Amygdala (tissue), 56 donors: ENCODE results near the gene DYRK1A.
A peak's percentile ranks its signal among the peaks of the same experiment; 100 is the strongest.

Experiments
- DNase-seq, 56 donors: peaks; one replicate each; lab custom pipeline; 2025; lab: John Stamatoyannopoulos, UW

The DYRK1A gene

DNA sequence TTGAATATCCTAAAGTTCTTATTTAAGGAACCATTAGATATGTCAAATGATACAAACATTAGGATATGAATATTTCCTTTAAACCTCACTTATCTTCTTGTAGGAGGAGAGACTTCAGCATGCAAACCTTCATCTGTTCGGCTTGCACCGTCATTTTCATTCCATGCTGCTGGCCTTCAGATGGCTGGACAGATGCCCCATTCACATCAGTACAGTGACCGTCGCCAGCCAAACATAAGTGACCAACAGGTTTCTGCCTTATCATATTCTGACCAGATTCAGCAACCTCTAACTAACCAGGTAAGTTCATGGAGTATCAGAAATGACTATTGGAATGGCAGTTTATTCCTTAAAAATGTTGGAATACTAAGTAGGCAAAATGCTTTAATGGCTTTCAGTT, 106.0 kb downstream of the DYRK1A start:
- no peak for DNase-seq

DNA sequence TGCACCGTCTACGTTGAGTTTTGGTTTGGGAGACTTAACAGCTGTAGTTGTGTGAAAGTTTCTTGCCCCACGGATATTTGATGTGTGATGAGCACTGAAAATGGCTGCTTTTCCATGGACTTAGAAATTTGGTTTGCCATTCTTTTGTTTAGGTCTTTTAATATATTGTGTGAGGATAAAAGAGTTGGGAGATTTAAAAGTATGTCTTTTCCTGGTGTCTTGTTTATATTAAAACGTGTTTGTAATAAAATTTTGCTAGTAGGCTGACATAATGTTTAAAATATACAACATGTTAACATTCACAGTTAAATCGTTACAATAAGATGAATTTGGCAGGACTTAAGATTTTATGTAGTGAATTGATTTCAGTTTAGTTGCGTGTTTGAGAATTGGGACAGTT, 106.9 kb downstream of the DYRK1A start:
- DNase-seq = no peak

DNA sequence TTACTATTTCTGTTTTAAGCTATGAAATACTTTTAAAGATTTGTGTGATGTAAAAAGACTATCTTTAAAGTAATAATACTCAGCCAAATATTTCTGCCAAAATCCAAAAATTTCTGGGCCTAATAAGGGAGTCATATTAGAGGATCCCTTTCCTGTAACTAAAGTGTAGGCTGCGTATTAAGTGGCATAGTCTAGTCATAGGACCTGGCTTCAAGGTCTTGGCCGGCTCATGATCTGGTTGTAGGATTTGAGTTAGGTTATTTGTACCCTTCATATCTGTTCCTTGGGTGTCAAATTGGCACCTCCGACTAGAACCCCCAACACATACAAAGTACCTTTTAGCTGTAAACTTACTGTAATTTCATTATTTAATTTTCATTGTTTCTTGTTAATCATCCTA, 107.8 kb downstream of the DYRK1A start:
- DNase-seq = no peak

DNA sequence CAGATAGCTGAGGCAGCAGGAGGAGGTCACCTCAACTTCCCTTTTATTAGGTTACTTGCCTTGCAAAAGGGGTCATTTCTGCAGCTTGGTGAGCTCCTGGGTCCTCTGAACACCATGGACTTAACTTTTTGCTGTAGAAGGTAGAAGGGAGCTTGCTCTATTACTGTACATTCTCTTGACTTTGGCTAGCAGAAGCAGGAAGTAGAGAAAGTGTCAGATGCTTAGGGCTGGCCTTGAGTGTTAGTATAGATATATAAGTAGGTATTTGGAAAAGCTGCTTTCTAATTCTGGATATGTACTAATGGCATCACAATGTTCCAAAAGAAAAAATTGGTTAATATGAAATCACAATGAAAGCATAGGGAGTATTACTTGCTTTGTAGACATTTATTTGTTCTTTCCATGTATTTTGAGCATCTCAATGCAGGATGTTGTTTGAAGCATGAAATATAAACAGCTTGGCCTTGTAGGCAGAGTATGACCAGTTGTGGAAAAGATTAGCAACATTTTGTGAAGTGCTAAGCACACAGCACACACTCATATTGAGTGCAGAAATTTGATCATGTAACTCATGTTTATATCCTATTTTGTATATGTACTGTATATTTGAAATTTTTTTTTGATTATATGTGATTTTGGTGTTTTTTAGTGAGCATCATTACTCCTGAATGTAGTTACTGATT, 108.8 kb downstream of the DYRK1A start:
- DNase-seq = no peak

DNA sequence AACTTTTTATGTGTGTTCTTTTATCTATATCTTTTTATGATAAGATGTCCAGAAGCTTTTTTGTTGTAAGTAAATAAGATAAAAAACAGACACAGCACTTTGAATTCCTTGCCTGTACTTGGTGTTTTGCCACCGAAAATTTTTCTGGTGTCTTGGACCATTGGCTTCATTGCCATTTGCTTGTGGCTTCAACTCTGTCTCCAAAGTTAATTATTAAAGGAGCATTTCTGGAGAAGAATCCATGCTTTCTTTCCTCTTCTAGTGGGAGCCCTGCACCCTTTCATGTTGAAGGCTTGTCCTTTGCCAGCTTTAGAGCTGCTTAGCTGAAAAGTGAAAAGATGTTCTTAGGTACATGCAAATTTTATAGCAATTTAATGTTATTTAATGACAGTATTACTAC, 112.2 kb downstream of the DYRK1A start:
- no peak for DNase-seq

DNA sequence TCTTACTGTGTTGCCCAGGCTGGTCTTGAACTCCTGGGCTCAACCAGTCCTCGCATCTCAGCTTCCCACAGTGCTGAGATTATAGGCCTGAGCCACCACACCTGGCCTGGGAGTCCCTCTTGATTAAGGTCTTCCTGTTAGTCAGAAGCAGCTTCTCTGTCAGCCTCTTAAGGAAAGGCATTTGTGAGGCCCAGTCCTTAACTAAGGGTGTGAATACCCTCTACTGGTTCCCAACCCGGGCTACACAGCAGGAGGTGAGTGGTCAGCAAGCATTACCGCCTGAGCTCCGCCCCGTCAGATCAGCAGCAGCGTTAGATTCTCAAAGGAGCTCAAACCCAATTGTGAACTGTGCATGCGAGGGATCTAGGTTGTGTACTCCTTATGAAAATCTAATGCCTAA, 117.2 kb downstream of the DYRK1A start:
- DNase-seq = no peak

DNA sequence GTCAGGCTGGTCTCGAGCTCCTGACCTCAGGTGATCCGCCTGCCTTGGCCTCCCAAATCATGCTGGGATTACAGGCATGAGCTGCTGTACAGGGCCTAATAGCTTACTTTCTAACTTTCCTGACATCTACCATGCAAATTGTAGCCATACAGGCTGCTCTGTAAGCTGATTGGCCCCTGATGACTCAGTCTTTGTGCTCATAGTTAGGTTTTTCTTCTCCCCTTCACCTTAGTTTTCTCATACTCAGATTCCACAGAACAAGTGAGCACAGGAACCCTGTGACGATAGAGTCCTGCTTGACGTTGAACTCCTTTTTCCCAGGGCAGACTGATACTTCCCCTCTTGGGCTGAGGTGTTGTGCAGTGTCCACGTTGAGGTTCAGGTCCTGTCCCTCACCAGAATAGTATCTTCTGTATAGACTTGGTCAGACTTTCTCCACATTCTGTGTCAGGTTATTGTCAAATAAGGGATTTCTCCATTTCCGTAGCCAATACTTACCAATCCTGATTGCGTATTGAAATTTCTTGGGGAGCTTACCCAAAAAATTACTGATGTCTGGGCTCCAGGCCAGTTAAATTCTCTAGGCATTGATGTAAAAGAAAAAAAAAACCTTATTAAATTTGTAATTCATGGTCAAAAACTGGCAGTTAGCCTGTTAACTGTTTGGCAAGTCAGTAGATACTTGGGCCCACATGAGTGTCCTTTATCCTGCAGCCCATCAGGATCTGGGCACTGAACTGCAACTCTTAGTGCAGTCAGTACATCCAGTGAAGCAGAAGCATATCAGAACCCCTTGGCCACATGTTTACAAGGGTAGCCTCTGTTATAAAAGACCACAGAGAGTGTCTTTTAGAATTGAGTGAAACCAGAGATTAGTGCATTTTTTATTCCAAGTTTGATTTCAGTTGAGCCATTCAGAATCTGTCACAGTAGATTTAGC, 118.2 kb downstream of the DYRK1A start:
- peak in 1 of 56 donors; percentile 9 for DNase-seq

DNA sequence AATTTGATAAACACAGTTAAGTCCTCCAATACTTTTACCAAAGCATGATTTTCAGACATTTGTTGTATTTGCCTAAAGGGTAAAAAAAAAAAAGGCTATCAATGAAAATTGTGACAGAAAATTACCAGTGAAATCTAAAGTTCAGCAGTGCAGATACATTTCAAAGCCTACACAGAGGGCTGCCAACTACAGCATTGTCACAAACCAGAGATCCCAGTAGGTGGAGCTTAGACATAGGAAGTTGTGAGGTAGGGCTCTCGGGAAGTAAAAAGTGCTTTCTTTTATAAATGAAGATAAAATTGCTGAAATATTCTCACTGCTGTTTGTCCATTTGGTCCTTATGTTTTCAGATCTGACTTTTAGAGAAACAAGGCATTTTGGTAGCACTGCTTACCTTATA, 123.0 kb downstream of the DYRK1A start:
- DNase-seq = no peak

DNA sequence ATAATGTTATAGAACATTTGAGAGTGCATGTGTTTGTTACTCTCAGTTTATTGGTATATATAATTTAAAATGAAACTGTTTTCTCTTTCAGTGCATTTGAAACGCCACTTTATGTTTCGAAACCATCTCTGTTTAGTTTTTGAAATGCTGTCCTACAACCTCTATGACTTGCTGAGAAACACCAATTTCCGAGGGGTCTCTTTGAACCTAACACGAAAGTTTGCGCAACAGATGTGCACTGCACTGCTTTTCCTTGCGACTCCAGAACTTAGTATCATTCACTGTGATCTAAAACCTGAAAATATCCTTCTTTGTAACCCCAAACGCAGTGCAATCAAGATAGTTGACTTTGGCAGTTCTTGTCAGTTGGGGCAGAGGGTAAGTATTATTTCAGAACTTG, 123.5 kb downstream of the DYRK1A start:
- no peak for DNase-seq

DNA sequence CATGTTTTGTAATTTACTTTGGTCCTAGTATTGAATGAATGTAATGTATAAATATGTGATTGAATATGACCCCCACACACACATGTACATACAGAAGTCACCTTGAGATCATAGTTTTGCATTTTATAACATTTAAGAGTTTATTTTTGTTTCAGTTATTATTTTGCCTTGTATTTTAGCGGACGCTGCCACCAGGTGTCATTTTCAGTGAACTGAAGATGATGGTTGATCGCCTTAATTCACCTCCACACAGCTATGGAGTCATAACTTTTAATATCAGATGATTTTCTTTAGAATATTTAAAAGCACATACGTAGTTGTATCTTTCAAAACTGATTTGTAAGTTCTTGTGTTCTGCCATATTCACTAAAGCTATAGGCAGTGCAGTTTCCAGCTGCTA, 130.4 kb downstream of the DYRK1A start:
- DNase-seq = no peak

DNA sequence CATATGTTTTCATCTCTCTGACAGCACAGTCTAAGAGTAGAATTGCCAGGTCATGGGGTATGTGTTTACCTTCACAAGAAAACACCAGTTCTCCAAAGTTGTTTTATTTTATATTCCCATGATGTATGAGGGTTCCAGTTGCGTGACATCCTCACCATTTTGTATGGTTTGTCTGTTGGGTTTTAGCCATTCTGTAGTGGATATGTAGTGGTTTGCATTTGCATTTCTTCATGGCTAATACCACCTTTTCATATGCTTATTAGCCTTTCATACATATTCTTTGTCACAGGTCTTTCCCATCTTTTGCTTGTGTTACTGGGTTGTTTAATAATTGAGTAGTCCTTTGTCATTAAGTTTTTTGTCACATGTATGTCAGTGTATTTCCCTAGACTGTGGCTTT, 132.1 kb downstream of the DYRK1A start:
- DNase-seq = no peak

DNA sequence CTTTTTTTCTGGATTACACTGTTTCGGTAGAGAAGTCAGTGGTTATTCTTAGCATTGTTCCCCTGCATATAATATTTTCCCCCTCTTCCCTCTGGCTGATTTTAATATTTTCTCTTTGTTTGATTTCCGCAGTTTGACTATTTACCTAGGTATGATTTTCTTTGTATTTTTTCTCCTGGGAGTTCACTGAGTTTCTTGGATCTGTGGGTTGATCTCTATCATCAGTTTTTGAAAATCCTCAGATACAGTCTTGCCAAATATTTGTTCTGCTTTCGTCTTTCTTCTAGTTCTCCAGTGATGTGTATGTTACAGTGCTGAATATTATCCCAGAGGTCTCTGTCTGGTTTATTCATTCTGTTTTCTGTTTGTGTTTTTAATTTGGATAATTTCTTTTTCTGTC, 136.4 kb downstream of the DYRK1A start:
- DNase-seq = no peak

DNA sequence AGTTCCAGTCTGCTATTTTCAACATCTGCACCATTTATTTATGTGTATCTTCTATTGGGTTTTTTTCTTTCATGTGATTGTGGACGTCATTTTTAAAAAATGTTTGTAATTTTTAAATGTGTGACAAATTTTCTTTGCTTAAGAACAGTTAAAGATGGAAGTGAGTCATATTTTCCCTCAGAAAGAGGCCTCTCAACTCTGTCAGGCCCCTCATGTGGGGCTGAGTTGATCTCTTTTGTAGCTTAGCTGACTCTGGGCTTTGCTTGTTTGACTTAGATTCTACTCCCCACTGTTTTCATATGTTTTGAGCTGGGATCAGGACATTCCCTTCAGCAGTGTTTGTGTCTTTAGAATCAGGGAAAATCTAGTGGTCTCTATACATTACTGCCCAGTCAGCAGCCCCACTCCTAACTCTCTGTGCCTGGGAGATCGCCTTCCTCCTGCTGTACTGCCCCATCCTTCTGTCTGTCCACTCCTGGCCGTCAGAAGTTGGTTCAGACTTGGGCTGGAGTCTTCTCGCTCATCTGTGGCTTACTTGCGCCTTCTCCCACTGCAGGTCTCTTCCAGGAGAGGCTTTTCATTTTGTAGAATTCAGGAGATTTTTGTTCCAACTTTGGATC, 137.4 kb downstream of the DYRK1A start:
- no peak for DNase-seq

DNA sequence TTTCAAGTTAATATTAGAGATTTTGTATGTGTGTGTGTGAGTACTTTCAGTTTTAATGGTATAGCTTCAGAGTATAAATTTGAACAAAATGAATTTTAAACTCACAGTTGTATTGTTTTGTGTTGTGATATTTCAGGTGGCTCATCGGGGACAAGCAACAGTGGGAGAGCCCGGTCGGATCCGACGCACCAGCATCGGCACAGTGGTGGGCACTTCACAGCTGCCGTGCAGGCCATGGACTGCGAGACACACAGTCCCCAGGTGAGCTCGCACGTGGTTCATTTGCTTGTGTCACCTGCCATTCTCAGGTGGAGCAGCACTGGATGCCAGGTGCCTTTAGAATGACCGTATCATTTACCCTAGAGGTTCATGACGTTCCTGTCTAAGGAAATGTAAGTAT, 139.4 kb downstream of the DYRK1A start:
- DNase-seq = no peak

DNA sequence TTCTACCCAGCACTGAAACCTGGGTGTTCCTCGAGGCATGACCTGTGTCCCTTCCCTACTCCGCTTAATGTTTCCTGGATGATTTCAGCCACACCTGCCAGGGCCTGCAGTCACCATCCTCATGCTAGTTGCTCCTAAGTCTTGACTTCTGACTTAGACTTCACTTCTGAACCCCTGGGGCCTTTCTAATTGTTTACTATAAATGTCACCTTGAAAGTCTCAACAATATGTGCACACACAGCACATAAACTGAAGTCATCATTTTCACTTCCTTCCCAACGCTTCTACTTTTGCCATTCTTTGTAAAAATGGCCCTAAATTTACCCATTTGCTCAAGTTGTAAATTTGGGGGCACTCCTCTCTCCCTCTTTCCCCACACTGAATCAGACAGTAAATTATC, 141.1 kb downstream of the DYRK1A start:
- no peak for DNase-seq

DNA sequence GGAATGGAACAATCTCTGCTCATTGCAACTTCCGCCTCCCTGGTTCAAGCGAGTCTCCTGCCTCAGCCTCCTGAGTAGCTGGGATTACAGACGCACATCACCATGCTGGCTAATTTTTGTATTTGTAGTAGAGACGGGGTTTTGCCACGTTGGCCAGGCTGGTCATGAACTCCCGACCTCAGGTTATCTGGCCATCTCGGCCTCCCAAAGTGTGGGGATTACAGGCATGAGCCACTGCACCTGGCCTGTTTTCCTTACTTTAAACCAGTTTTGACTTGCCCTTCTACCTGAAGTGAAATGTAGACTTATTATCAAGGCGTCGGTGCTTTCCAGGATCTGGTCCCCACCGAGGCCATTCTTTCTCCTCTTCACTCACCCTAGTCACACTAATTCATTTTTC, 141.8 kb downstream of the DYRK1A start:
- DNase-seq = no peak

DNA sequence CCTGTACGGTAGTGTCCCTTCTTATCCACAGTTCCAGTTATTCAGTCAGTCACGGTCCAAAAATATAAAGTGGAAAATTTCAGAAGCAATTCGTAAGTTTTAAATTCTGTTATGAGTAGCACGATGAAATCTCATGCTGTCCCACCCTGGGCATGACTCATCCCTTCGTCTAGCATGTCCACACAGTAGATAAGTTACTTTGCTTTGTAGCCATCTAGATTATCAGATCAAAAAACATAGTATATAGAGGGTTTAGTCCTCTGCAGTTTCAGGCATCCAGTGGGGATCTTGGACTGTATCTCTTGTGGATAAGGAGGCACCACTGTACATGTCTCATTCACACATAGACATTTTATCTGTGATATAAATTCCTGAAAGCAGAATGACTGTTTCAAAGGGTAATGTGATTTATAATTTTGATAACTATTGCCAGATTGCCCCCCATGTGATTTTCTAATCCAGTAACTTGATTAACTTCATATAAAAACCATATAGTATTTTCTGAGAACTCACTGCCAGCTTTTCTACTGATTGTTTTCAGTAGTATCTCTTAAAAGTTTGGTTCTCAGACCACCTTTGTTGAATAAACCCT, 143.3 kb downstream of the DYRK1A start:
- no peak for DNase-seq

DNA sequence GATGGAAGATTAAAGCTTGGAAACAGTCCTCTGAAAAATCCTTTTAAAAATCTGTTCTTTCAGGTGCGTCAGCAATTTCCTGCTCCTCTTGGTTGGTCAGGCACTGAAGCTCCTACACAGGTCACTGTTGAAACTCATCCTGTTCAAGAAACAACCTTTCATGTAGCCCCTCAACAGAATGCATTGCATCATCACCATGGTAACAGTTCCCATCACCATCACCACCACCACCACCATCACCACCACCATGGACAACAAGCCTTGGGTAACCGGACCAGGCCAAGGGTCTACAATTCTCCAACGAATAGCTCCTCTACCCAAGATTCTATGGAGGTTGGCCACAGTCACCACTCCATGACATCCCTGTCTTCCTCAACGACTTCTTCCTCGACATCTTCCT, 145.3 kb downstream of the DYRK1A start:
- DNase-seq = no peak

DNA sequence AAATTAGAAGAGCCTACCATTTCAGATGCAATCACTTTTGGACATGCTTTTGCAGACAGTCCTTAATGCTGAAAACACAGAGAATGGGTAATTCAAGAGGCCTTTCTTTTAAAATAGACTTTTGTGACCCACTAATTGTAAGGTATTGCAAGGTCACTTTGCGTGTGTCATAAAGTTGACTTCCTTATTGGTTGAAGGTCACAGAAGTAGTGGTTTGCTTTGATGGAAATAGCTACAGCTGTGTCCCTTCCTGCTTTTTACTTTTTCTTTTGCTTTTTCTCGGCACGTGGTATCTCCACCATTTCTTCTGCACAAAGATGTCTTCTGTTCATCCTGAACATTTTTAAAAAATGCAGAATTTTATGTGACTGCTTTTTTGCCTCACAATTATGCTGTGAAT, 146.8 kb downstream of the DYRK1A start:
- DNase-seq = no peak

DNA sequence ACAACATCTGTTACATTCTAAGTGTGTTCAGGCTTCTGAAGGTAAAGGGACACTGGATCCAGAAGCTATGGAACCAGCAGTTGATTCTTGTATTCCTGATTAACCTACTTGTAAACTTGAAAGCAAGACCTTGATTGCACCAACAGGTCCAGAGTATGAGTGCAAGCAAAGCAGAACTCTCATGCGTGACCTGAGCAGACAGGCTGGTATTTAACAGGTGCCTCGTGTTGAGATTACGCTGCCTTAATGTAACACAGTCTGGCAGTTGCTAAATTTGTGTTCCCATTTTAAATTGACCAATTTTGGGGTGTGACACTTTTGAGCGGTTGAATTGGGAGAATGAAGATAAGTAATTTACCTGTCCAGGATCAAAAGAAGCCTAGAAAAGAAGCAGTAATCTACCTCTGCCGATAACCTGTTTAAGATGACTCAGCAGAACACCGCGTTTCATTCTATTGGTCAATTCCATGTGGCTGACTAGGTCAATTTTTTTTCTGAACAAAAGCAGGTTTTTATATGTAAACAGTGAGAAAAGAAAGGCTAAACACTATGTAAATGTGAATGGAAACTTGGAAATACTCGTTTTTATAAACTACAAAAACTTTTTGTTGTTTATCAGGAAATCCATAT, 147.6 kb downstream of the DYRK1A start:
- no peak for DNase-seq

DNA sequence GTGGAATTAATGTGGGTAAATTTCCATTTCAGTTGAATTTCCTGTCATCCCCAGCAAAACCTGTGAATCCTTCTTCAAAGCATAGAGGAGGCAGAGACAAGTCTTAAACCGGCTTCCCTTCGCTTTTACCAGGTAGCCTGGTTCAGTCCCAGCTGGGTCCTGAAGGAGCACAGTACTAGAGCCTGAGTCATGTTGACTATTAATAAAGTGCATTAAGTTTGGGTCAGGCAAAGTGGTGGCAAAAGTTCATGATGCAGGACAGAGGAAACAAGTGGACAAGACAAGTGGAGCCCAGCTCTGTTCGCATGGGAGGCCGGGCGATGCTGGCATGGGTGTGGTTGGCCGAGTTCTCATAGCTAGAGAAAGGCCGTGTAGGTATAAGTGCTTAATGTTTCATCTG, 150.4 kb downstream of the DYRK1A start:
- no peak for DNase-seq
